Neural cell (in vitro differentiated cells): ENCODE results near the gene EXOC4. TPM values are rescaled to one million over a fixed set of nuclear protein-coding genes. Genes with fewer than 3 reads are reported as not detected.

ENCODE experiments used
- H2AFZ ChIP-seq: fragments of 200-600, 300-800 bp; sonication (generic), shearing (Covaris generic); 2 replicates; pipeline ENCODE4 v1.6.0; 2014; ENCODE audit warnings: low read depth, mild to moderate bottlenecking, antibody characterized with exemption, low read length, moderate library complexity
- H3F3A ChIP-seq: fragments of 200-600 bp; shearing (Covaris generic); 2 replicates; pipeline ENCODE4 v1.6.1; 2016; ENCODE audit warnings: mild to moderate bottlenecking, moderate library complexity, mixed read lengths, antibody characterized with exemption, low read length; ENCODE audit not compliant: insufficient read depth, poor library complexity, severe bottlenecking
- H3K27ac ChIP-seq: fragments of 200-600, 300-800 bp; sonication (generic), shearing (Covaris generic); 2 replicates; pipeline ENCODE4 v1.5.1; 2014; ENCODE audit warnings: mild to moderate bottlenecking, low read length, moderate library complexity
- H3K27me3 ChIP-seq: fragments of 300-800, 200-600 bp; sonication (generic), shearing (Covaris generic); 2 replicates; pipeline ENCODE4 v1.6.0; 2014; ENCODE audit warnings: mild to moderate bottlenecking, low read depth, low read length, moderate library complexity; ENCODE audit not compliant: insufficient read depth
- H3K36me3 ChIP-seq: fragments of 300-800, 200-600 bp; sonication (generic), shearing (Covaris generic); 2 replicates; pipeline ENCODE4 v1.5.1; 2014; ENCODE audit warnings: mild to moderate bottlenecking, antibody characterized with exemption, low read length, moderate library complexity; ENCODE audit not compliant: insufficient read depth
- H3K4me2 ChIP-seq: fragments of 300-800, 200-600 bp; sonication (generic), shearing (Covaris generic); 2 replicates; pipeline ENCODE4 v1.6.0; 2014; ENCODE audit warnings: mild to moderate bottlenecking, low read length
- H3K4me3 ChIP-seq: fragments of 300-800, 200-600 bp; sonication (generic), shearing (Covaris generic); 2 replicates; pipeline ENCODE4 v1.5.1; 2014; ENCODE audit warnings: mild to moderate bottlenecking, low read length, moderate library complexity
- H3K79me2 ChIP-seq: fragments of 200-600 bp; shearing (Covaris generic); replicated peaks from 2 replicates; pipeline ENCODE4 v1.6.0; 2014; ENCODE audit warnings: mild to moderate bottlenecking, low read length, moderate library complexity; ENCODE audit not compliant: insufficient read depth
- H3K9ac ChIP-seq: fragments of 300-800, 200-600 bp; sonication (generic), shearing (Covaris generic); 2 replicates; pipeline ENCODE4 v1.6.1; 2016; ENCODE audit warnings: mild to moderate bottlenecking, low read length, mixed read lengths
- H3K9me2 ChIP-seq: fragments of 200-600 bp; shearing (Covaris generic); 2 replicates; pipeline ENCODE4 v1.6.1; 2016; ENCODE audit warnings: mild to moderate bottlenecking, low read length, mixed read lengths; ENCODE audit not compliant: insufficient read depth
- H3K9me3 ChIP-seq: fragments of 200-600, 300-800 bp; sonication (generic), shearing (Covaris generic); 2 replicates; pipeline ENCODE4 v1.6.1; 2016; ENCODE audit warnings: mild to moderate bottlenecking, mixed run types, low read length, moderate library complexity, mixed read lengths
- H4K20me1 ChIP-seq: fragments of 200-600 bp; shearing (Covaris generic); 2 replicates; pipeline ENCODE4 v1.6.1; 2016; ENCODE audit warnings: mild to moderate bottlenecking, mixed run types; ENCODE audit not compliant: insufficient read depth
- EP300 ChIP-seq: fragments of 450-650 bp; conservative IDR thresholded peaks from 2 replicates; pipeline ENCODE4 v1.6.1; 2014; ENCODE audit warnings: antibody characterized with exemption, mild to moderate bottlenecking, moderate library complexity; ENCODE audit not compliant: poor library complexity, severe bottlenecking
- EZH2 ChIP-seq: fragments of 200-600, 300-800 bp; shearing (Covaris generic), sonication (generic); IDR thresholded peaks from 2 replicates; pipeline ENCODE4 v1.6.1; 2014; ENCODE audit warnings: antibody characterized with exemption, low read length, borderline replicate concordance, mild to moderate bottlenecking; ENCODE audit not compliant: insufficient read depth, poor library complexity, severe bottlenecking
- MXI1 ChIP-seq: fragments of 450-650 bp; conservative IDR thresholded peaks from 2 replicates; pipeline ENCODE4 v1.6.1; 2014; ENCODE audit warnings: antibody characterized with exemption, mild to moderate bottlenecking; ENCODE audit not compliant: poor library complexity, severe bottlenecking
- POLR2AphosphoS5 ChIP-seq: IDR thresholded peaks from 2 replicates; pipeline ENCODE4 v1.6.1; 2012
- RAD21 ChIP-seq: fragments of 450-650 bp; conservative IDR thresholded peaks from 2 replicates; pipeline ENCODE4 v1.6.1; 2014; ENCODE audit warnings: antibody characterized with exemption, mild to moderate bottlenecking, moderate library complexity
- SMC3 ChIP-seq: fragments of 450-650 bp; conservative IDR thresholded peaks from 2 replicates; pipeline ENCODE4 v1.6.1; 2014; ENCODE audit warnings: antibody characterized with exemption, mild to moderate bottlenecking, moderate library complexity; ENCODE audit not compliant: poor library complexity
- TAF1 ChIP-seq: IDR thresholded peaks from 2 replicates; pipeline ENCODE4 v1.6.1; 2012; ENCODE audit warnings: low read depth
- polyA plus RNA-seq: library from polyadenylated mRNA; depleted of rRNA; stranded (reverse); fragments of >200 nt; gene quantifications from 2 replicates; pipeline ENCODE4 v1.2.3, GENCODE V29; 2014
- TF ChIP-seq, protein P1 (sequence below): fragments of 450-650 bp; IDR thresholded peaks from 2 replicates; pipeline ENCODE4 v1.5.1; 2014; ENCODE audit warnings: antibody characterized with exemption, mild to moderate bottlenecking, moderate library complexity; ENCODE audit not compliant: poor library complexity, severe bottlenecking
- TF ChIP-seq, protein P2 (sequence below): IDR thresholded peaks from 2 replicates; pipeline ENCODE4 v1.6.1; 2012; ENCODE audit warnings: borderline replicate concordance

EXOC4 gene
- polyA plus RNA-seq, 1 donor from 2014 or later, result 36.5 TPM

DNA sequence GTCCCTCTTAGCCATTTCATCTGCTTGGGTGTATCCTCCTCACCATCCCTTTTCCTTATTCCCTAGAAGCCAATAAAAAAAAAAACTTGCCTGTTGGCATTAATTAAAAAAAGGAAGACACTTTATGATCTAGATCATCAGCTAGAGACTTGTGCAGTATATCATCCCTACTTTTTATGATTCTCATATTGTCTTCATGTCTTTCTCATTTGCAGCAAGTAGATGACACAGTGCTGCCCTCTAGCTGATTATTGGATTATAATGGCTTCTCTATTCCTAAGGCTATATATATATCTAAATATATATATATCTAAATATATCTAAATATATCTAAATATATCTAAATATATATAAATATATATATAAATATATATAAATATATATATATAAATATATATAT lies 601.9 kb downstream of the EXOC4 start:
- H3K36me3 ChIP-seq, result no peaks in the 10 kb centered on the region
- no peaks in the 10 kb centered on the region for H3F3A ChIP-seq
- no peak overlapping the region for H3K9ac ChIP-seq
- H2AFZ ChIP-seq, result no peak overlapping the region
- H3K9me2 ChIP-seq, result no peaks in the 10 kb centered on the region
- TF ChIP-seq, protein P1, sequence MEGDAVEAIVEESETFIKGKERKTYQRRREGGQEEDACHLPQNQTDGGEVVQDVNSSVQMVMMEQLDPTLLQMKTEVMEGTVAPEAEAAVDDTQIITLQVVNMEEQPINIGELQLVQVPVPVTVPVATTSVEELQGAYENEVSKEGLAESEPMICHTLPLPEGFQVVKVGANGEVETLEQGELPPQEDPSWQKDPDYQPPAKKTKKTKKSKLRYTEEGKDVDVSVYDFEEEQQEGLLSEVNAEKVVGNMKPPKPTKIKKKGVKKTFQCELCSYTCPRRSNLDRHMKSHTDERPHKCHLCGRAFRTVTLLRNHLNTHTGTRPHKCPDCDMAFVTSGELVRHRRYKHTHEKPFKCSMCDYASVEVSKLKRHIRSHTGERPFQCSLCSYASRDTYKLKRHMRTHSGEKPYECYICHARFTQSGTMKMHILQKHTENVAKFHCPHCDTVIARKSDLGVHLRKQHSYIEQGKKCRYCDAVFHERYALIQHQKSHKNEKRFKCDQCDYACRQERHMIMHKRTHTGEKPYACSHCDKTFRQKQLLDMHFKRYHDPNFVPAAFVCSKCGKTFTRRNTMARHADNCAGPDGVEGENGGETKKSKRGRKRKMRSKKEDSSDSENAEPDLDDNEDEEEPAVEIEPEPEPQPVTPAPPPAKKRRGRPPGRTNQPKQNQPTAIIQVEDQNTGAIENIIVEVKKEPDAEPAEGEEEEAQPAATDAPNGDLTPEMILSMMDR, result peak; percentile 53
- TF ChIP-seq RAD21, result peak; percentile 55
- no peak for TF ChIP-seq TAF1
- H3K9me3 ChIP-seq, result no peaks in the 10 kb centered on the region
- H3K27ac ChIP-seq, result no peak overlapping the region
- H3K79me2 ChIP-seq, result no peaks in the 10 kb centered on the region
- no peaks in the 10 kb centered on the region for H4K20me1 ChIP-seq
- H3K4me3 ChIP-seq, result no peak overlapping the region
- no peak overlapping the region for H3K4me2 ChIP-seq
- no peaks in the 10 kb centered on the region for H3K27me3 ChIP-seq

DNA sequence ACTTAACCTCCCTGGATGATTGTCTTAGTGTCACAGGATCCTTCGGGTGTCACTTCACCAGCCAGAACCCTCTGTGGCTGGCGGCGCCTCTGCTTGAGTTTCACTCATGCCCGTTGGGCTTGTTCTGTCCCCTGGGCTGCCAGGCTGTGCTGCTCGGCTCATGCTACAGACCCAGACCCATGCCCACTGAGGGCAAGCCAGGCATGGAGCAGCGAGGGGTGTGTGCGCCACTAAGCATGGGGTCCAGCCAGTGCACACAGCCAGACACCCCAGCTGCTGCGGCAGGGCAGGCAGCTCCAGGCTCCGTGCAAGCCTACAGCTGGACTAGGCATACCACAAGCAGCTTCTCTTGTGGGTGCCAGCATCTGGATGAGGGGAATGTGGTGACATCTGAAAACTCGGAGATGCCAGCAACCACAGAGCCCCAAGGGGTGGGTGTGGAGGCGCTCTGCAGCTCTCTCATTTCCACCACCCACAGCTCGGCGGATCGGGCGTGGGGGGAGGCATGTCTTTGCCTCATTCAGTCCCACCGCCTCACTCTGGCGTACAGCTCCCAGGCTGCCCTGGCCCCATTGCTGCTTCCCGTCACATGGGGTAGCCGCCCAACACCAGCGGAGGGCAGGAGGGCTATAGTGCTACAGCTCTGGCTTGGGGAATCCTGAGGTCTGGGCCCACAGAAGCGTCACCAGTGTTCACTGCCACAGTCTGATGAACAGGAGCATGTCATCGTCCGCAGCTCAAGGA lies 604.7 kb downstream of the EXOC4 start:
- no peaks in the 10 kb centered on the region for H4K20me1 ChIP-seq
- no peaks in the 10 kb centered on the region for H3K9me3 ChIP-seq
- no peak overlapping the region for H3K4me3 ChIP-seq
- H3K27ac ChIP-seq, result peak overlapping the region; percentile 71
- H3K9me2 ChIP-seq, result no peaks in the 10 kb centered on the region
- H3K9ac ChIP-seq, result no peak overlapping the region
- H3K4me2 ChIP-seq, result no peak overlapping the region
- H3F3A ChIP-seq, result no peaks in the 10 kb centered on the region
- TF ChIP-seq RAD21 (no peak), EZH2 (no peak), MXI1 (no peak), TAF1 (no peak), SMC3 (no peak), POLR2AphosphoS5 (no peak), EP300 (no peak)
- TF ChIP-seq, protein P1, result no peak
- TF ChIP-seq, protein P2, sequence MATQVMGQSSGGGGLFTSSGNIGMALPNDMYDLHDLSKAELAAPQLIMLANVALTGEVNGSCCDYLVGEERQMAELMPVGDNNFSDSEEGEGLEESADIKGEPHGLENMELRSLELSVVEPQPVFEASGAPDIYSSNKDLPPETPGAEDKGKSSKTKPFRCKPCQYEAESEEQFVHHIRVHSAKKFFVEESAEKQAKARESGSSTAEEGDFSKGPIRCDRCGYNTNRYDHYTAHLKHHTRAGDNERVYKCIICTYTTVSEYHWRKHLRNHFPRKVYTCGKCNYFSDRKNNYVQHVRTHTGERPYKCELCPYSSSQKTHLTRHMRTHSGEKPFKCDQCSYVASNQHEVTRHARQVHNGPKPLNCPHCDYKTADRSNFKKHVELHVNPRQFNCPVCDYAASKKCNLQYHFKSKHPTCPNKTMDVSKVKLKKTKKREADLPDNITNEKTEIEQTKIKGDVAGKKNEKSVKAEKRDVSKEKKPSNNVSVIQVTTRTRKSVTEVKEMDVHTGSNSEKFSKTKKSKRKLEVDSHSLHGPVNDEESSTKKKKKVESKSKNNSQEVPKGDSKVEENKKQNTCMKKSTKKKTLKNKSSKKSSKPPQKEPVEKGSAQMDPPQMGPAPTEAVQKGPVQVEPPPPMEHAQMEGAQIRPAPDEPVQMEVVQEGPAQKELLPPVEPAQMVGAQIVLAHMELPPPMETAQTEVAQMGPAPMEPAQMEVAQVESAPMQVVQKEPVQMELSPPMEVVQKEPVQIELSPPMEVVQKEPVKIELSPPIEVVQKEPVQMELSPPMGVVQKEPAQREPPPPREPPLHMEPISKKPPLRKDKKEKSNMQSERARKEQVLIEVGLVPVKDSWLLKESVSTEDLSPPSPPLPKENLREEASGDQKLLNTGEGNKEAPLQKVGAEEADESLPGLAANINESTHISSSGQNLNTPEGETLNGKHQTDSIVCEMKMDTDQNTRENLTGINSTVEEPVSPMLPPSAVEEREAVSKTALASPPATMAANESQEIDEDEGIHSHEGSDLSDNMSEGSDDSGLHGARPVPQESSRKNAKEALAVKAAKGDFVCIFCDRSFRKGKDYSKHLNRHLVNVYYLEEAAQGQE, result no peak
- no peaks in the 10 kb centered on the region for H3K27me3 ChIP-seq
- H3K79me2 ChIP-seq, result no peaks in the 10 kb centered on the region
- no peaks in the 10 kb centered on the region for H3K36me3 ChIP-seq
- no peak overlapping the region for H2AFZ ChIP-seq
